NCI-H446 (cell line): Measurements from ENCODE around the gene CYP24A1.

ENCODE experiments used
- DNase-seq, 2 experiments: peaks; one replicate each; lab custom pipeline; 2025; lab: John Stamatoyannopoulos, UW

The CYP24A1 gene

DNA sequence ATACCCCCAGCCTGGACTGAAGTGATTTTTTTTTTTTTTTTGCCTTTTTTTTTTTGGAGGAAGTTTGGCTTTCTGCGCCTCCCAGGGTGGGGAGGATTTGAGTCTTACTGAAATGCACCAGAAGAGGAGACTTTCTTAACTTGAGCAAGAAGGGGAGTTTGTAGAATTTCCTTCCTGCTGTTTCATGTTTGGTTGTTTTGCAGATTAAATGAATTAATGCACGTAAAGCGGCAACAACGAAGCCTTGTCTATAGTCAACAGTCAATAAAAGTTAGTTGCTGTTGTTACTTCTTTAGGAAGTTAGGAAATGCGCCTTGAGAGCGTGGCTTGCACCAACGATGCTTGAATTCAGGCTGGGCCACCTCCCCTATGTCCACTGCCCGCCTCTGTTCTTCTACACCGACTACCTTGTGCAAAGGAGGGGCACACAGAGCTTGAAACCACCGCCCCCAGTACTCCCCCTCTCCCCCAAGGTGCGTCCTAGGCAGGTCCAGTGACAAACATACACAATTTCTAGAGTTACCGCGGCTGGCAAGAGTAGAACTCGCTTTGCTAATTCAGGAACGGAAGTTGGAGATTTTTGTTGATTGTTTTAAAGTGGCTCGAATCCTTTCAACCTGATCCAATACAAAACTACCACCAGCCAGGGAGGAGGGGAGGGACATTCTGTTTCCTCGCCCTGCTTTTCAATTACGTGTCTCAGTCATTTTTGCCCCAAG, 830 bp upstream of the CYP24A1 start:
- no peak for DNase-seq

DNA sequence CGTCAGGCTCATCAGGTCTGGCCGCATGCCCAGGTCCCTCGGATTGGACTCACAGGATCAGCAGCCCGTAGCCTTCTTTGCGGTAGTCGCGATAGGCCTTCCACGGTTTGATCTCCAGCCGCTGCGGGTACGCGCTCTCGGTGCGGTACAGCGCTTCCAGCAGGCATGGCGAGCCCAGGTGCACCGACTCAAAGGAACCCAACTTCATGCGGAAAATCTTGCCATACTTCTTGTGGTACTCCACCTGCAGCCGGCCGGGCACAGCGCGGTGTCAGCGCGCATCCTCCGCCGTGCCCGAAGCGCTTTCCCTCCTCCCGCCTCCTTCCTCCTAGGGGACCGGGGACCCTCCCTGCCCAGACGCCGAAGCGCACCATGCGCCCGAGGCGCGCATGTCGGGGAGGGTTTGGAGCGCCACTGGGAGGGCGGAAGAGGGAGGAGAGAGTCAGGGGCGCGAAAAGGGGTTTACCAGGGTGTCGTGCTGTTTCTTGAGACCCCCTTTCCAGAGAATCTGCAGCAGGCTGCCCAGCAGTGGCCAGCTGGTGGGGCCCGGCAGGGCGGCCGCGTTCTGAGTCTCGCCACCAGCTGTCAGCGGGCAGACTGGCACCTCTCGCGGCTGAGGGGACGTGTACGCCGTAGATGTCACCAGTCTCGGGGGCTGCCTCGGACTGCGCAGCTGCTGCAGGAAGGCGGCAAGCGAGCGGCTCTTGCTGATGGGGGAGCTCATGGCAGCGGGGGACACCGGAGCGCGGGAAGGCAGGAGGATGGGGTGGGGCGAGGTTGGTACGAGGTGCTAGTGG, 732 bp downstream of the CYP24A1 start:
- no peak for DNase-seq

DNA sequence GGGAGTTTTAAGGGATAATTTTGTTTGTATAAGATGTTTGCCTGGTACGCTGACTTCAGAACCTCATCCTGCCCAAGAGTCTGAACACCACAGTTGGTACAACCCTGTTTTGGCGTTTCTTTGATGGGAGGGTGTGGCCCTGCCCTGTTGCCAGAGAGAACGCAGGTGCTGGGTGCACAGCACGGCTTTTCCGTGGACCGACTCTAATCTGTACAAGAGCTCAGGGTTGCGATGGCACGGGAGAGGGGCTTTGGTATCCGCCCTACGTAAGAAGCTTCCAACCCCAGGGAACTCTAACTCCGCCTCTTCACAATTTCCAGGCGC, 1.3 kb downstream of the CYP24A1 start:
- DNase-seq, result no peak

GRCh38 chr20:54170963-54171362, 2.8 kb downstream of the CYP24A1 start:
- DNase-seq, result no peak

DNA sequence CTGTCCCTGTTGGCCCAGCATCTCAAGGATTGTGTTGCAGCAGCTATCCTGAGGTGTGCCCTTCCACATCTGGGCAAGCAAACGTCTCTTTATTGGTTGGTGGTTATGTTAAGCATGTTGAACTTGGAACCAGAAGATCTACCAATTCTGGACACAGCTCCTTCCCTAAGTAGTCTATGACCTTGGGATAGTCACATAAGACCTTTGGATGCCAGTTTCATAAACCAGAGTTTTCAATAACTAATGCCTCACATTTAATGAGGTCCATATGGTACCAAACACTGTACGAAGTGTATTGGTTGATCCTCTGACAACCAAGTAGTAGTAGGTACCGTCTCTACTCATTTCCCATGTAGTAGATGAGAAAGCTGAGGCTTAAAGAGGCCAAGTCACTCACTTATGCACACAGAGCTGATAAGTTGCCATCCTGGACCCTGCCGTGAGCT, 3.7 kb downstream of the CYP24A1 start:
- no peak for DNase-seq

DNA sequence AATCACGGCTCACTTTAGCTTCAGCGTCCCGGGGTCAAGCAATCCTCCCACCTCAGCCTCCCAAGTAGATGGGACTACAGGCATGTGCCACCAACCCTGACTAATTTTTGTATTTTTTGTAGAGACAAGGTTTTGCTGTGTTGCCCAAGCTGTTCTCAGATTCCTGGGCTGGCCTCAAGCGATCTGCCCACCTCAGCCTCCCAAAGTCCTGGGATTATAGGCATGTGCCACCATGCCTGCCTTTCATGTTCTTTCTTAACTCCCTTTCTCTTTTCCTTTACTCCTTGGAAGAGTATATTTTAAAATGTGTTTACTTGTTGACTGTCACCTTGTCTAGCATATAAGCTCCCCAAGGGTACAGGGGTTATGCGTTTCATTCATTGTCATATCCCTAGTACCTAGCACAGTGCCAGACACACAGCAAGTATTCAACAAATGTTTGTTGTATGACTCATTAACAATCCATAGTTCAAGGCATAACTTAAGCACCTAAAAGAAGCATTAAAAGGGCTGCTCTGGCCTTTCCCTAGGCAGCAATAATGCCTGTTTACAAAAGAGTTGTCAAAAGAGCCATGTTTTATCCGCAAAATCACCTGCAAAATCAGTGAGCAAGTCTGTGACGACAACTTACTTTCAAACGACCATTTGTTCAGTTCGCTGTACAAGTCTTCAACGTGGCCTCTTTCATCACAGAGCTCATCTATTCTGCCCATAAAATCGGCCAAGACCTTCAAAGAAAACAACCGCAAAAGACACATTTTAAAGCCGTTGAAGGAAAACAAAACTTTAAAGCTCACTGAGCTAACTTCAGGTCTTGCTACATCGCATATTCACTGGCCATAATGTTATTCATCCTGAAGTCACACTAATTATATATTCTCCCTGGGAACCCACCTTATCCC, 4.6 kb downstream of the CYP24A1 start:
- no peak for DNase-seq

DNA sequence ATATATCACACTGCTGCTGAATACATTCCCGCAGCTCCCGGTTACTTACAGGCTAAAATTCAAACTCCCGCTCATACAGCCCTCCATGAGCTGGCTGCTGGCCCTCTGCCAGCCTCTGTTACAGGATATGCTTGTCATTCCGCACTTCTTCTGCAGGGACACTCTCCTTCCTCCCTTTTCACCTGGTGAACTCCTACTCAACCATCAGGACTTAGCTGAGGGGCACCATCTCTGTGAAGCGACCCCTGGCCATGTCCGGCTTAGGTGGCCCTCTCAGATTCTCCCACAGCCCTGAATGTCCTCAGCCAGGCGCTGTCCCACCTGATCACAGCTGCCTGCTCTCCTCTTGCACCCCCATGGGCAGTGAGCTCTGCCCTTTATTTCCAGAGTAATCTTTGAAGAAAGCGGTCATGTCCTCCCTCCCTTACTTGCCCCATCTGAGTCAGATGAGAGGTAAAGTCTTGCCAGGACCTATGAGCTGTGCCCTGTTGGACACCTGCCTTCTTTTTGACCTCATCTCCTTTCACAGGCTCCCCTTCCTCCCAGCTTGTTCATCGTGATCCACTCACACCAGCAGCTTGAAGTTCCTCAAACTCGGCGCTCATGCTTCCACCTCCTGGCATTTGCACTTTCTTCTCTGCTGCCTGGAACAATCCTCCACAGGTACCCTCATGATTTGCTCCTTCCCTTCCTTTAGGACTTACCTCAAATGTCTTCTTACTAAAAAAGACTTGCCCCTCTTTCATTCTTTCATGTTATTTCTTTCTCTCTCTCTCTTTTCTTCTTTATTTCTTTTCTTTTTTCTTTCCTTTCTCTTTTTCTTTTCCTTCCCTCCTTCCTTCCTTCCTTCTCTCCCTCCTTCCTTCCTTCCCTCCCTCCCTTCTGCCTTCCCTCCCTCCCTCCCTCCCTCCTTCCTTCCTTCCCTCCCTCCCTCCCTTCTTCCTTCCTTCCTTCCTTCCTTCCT, 5.6 kb downstream of the CYP24A1 start:
- no peak for DNase-seq

GRCh38 chr20:54166987-54167662, 6.7 kb downstream of the CYP24A1 start:
- DNase-seq, result no peak

DNA sequence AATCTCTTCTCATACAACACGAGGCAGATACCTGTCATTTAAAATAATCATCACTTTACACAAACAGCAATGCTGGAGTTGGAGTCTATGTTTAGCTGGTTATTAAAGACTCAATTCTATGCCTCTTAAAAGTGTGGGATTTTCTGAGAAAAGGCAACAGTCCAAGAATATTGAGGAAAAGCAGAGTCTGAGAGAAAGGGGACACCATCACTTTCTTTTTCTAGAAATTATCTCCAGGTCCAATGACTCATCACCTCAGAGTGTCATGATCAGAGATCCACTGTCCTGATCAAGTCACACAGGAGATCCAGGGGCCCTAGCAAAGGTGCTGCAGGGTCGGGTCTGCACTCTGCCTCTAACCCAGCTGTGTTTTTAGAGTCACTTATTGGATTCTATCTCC, 8.0 kb downstream of the CYP24A1 start:
- no peak for DNase-seq

GRCh38 chr20:54165014-54165413, 8.8 kb downstream of the CYP24A1 start:
- no peak for DNase-seq

DNA sequence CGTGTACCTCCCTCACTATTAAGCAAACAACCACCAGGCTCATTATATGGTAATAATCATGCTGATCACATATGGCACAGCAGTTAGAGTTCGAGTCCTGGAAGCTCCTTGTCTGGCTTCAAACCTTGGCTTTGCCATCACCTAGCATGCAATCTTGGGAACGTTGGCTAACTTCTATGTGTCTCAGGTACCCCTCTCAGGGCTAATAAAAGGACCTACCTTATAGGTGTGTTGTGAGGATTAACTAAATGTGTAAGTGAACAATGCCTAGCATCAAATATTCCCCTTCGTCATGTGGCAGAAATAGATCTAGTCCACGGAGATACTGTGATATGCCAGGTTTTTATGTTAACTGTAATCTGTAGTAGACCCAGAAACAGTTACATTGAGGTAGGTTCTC, 10.4 kb downstream of the CYP24A1 start:
- DNase-seq, result no peak

DNA sequence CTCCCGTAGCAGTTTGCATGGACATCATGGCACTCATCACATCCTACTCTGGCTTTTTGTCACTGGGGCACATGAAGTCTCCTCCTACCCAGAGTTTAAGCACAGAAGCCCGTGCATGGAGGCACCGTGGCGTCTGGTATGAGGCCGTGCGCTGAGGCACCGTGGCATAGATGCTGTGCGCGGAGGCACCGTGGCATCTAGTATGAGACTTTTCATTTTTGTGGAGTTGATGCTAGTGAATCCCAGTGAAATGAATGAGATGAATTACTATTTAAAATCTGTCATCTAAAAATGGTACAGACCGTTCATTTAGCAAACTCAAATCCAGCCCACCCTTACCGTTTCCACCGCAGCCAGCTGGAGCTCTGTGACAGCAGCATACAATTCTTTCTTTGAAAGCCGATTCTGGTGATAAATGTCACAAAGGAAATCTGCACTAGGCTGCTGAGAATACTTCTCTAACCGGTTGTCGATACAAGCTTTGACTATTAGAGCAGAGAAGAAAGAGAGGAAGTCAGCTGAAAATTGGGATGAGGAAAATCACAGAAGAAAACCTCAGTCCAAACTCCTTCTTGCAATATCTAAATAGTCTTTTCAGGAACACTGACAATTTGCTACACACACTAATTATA, 11.3 kb downstream of the CYP24A1 start:
- DNase-seq, result no peak

DNA sequence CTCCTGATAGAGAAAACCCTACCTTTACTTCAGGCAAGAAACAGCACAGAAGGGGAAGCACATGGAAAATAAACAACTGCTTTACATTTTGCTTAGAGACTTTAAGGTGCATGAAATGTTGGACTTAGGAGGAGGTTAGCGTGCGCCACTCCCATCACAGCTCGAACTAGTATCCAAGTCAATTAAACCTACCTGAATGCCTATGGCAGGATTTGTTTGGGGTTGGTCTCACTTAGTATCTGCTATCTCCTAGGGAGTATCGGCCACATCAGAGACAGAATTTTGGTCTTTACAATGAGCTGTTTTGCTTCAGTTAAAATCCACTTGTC, 12.0 kb downstream of the CYP24A1 start:
- no peak for DNase-seq

DNA sequence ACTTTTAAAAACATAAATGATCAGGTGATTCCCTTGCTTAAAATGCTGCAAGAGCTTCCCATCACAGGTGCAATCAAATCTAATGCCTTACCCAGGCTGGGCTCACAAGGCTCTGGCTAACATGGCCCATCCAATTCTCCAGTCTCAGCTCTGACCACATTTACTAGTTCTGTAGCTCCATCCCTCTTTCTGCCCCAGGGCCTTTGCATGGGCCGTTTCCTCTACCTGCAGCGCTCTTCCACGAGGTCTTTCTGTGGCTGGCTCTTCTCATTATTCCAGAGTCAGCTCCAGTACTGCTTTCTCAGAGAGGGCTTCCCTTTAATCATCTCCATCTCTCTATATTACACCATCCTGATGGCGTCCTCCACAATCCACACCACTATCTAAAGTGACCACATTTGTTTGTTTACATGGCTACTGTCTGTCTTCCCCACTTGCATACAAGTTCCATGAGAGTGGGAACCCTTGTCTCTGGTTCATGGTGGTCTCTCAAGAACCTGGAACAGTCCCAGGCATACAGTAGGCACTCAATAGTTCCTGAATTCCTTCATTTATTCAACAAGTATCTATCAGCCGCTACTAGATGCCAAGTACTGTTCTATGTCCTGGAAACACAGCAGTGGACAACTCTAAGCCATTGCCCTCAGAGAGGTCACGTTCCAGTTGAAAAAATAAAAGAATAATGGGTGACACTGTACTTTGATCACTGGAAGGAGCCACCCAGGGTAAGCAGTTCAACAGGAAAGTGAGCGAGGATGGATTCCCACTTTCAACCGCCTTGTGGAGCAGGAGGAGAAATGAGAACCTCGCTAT, 12.6 kb downstream of the CYP24A1 start:
- DNase-seq, result no peak

- no peak for DNase-seq
Measured at GRCh38 chr20:54160065-54161007, 13.4 kb downstream of the CYP24A1 start.

GRCh38 chr20:54158856-54159418, 14.8 kb downstream of the CYP24A1 start:
- no peak for DNase-seq

- DNase-seq, result no peak
Measured at GRCh38 chr20:54158226-54158625, 15.6 kb downstream of the CYP24A1 start.
